CD4-positive, alpha-beta T cell (primary cell): ENCODE measurements around the gene RNASEH1. TPM values are rescaled to one million over a fixed set of nuclear protein-coding genes. Genes with fewer than 3 reads are reported as not detected.

Experiments
- ATAC-seq: fragments of 200-7000 bp; cut with Tn5 transposase; one replicate; pipeline ENCODE4 v1.10.0; 2022; ENCODE audit warnings: mild to moderate bottlenecking; ENCODE audit not compliant: poor library complexity
- CTCF ChIA-PET: fragments of 350-600 bp; sonication (Branson Sonifier 250); formaldehyde crosslinking; loops from one replicate; lab custom pipeline; 2021; ENCODE audit warnings: antibody characterized with exemption, inconsistent platforms; lab: Charles Lee
- POLR2A ChIA-PET: fragments of 350-600 bp; sonication (Branson Sonifier 250); formaldehyde crosslinking; loops from one replicate; lab custom pipeline; 2021; ENCODE audit warnings: antibody characterized with exemption, inconsistent platforms; lab: Charles Lee
- DNase-seq, 14 experiments: peaks; one replicate each; pipeline ENCODE4 v3.0.0-alpha.2; 2013 to 2020; ENCODE audit warnings: mixed read lengths in 2 of 14
- H3K27ac ChIP-seq, 2 donors: one replicate each; pipeline versions ENCODE4 v1.5.1 to v1.7.0; 2013; ENCODE audit warnings: low read length in 2 of 2, low read depth in 1 of 2, mild to moderate bottlenecking in 1 of 2
- H3K27me3 ChIP-seq, 2 experiments: 1 replicate in 1 of 2; 2 replicates in 1 of 2; pipeline versions ENCODE4 v1.6.1 to v1.7.0; 2013; ENCODE audit warnings: low read length in 2 of 2, control low read depth in 1 of 2, mild to moderate bottlenecking in 1 of 2, moderate library complexity in 1 of 2; ENCODE audit not compliant: insufficient read depth in 2 of 2, control insufficient read depth in 1 of 2
- H3K36me3 ChIP-seq: one replicate; pipeline ENCODE4 v1.6.1; 2013; ENCODE audit warnings: low read length, control low read depth; ENCODE audit not compliant: insufficient read depth
- H3K4me1 ChIP-seq: one replicate; pipeline ENCODE4 v1.6.1; 2013; ENCODE audit warnings: low read length, control low read depth; ENCODE audit not compliant: insufficient read depth
- H3K4me3 ChIP-seq: one replicate; pipeline ENCODE4 v1.5.1; 2013; ENCODE audit warnings: mild to moderate bottlenecking, low read length, moderate library complexity
- H3K9me3 ChIP-seq, 2 experiments: 1 replicate in 1 of 2; 2 replicates in 1 of 2; pipeline versions ENCODE4 v1.6.1 to v1.7.0; 2013; ENCODE audit warnings: low read length in 2 of 2, mild to moderate bottlenecking in 2 of 2, control low read depth in 1 of 2, moderate library complexity in 1 of 2; ENCODE audit not compliant: control insufficient read depth in 1 of 2, insufficient read depth in 1 of 2
- H3K27ac Mint-ChIP-seq: one replicate; pipeline ENCODE4 v1.8.0; 2020; ENCODE audit warnings: mixed read lengths
- H3K27me3 Mint-ChIP-seq: one replicate; pipeline ENCODE4 v1.8.0; 2021; ENCODE audit warnings: mixed read lengths
- H3K36me3 Mint-ChIP-seq: one replicate; pipeline ENCODE4 v1.8.0; 2021; ENCODE audit warnings: low read depth, mixed read lengths
- H3K4me1 Mint-ChIP-seq: one replicate; pipeline ENCODE4 v1.8.0; 2021; ENCODE audit warnings: low read depth, mixed read lengths
- H3K4me3 Mint-ChIP-seq: one replicate; pipeline ENCODE4 v1.8.0; 2020; ENCODE audit warnings: mild to moderate bottlenecking, mixed read lengths
- H3K9me3 Mint-ChIP-seq: one replicate; pipeline ENCODE4 v1.8.0; 2020; ENCODE audit warnings: mixed read lengths
- intact Hi-C, 2 experiments: fragments of 100-400 bp; cut with DNase I in 1 of 2; cut with micrococcal nuclease in 1 of 2; formaldehyde crosslinking; loops; one replicate each; pipeline versions ENCODE4 v1.15.1 to v1.9.0; 2023 to 2025; cut with DNase I, micrococcal nuclease
- total RNA-seq, 174 experiments: library from RNA in 2 of 174; stranded (reverse) in 2 of 174; gene quantifications; one replicate each; pipeline ENCODE4 v1.2.3 and lab custom pipeline; 2021 to 2026
- TF ChIP-seq, protein P1 (sequence below): fragments of 200-600 bp; IDR thresholded peaks from one replicate; pipeline ENCODE4 v1.8.0; 2022; ENCODE audit warnings: antibody characterized with exemption, mild to moderate bottlenecking

RNASEH1 gene
- total RNA-seq, 2 experiments from 2014 or later, result 31.5 to 31.9 TPM

GRCh38 chr2:3563521-3563976, 5.4 kb upstream of the RNASEH1 start:
- Histone ChIP-seq H3K36me3 (no peaks in the 10 kb centered on the region), H3K27me3 (no peaks in the 10 kb centered on the region), H3K27ac (no peak overlapping the region), H3K4me1 (peaks cover 9% of the 10 kb centered on the region), H3K9me3 (no peaks in the 10 kb centered on the region), H3K4me3 (no peak overlapping the region)
- ATAC-seq, result no peak
- Mint-ChIP-seq H3K4me3 (no peak overlapping the region), H3K36me3 (peaks cover 11% of the 10 kb centered on the region), H3K9me3 (no peaks in the 10 kb centered on the region), H3K4me1 (peaks cover 9% of the 10 kb centered on the region), H3K27me3 (no peaks in the 10 kb centered on the region), H3K27ac (no peak overlapping the region)
- TF ChIP-seq, protein P1, sequence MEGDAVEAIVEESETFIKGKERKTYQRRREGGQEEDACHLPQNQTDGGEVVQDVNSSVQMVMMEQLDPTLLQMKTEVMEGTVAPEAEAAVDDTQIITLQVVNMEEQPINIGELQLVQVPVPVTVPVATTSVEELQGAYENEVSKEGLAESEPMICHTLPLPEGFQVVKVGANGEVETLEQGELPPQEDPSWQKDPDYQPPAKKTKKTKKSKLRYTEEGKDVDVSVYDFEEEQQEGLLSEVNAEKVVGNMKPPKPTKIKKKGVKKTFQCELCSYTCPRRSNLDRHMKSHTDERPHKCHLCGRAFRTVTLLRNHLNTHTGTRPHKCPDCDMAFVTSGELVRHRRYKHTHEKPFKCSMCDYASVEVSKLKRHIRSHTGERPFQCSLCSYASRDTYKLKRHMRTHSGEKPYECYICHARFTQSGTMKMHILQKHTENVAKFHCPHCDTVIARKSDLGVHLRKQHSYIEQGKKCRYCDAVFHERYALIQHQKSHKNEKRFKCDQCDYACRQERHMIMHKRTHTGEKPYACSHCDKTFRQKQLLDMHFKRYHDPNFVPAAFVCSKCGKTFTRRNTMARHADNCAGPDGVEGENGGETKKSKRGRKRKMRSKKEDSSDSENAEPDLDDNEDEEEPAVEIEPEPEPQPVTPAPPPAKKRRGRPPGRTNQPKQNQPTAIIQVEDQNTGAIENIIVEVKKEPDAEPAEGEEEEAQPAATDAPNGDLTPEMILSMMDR, result no peak
- POLR2A ChIA-PET, result no interaction called here
- no peak for DNase-seq
- intact Hi-C loops, result no loop called here
- CTCF ChIA-PET, result no interaction called here

DNA sequence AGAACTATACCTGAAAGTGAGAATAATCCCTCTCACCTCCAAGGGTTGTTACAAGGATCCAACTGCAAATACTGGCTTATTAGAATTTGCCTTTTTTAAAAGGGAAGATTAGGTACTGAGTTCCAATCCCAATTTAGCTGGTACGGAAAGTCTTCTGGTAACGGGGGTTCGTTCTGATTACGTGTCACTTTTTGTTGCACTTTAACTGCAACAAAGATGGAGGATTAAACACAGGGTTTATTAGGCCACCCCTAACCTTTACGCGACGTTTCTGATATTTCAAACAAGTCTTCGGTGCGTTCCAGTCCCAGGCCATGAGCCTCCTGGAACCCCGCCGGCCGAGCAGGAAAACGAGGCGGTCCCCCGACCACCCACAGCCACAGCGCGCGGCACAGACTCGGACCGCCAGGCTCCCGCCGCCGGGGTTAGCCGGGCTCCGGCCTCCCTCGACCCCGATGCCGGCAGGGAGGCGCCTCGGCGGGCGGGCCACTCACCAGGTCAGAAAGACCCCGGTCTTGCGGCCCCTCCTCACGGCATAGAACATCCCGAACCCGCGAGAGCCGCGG, 411 bp downstream of the RNASEH1 start:
- peak overlapping the region; percentile 83 for H3K4me3 ChIP-seq
- TF ChIP-seq, protein P1, result no peak
- CTCF ChIA-PET, result no interaction called here

GRCh38 chr2:3553946-3554345, 4.2 kb downstream of the RNASEH1 start:
- H3K27ac ChIP-seq, result no peak overlapping the region
- Mint-ChIP-seq H3K27me3 (no peaks in the 10 kb centered on the region), H3K36me3 (peaks cover 89% of the 10 kb centered on the region), H3K9me3 (no peaks in the 10 kb centered on the region), H3K4me1 (peaks cover 45% of the 10 kb centered on the region), H3K4me3 (no peak overlapping the region), H3K27ac (no peak overlapping the region)
- TF ChIP-seq, protein P1, result no peak
- intact Hi-C loops, result no loop called here
- no peak for ATAC-seq
- DNase-seq, result no peak
- CTCF ChIA-PET, result no interaction called here
- no peaks in the 10 kb centered on the region for H3K27me3 ChIP-seq
- no peak overlapping the region for H3K4me3 ChIP-seq
- POLR2A ChIA-PET, result interaction anchor here (1.9 kb wide), 1 partner anchor 35 kb away, joined by 8 read pairs; the partner anchor contains the start of gene ADI1
- H3K4me1 ChIP-seq, result peaks cover 17% of the 10 kb centered on the region
- H3K9me3 ChIP-seq, result no peaks in the 10 kb centered on the region
- H3K36me3 ChIP-seq, result peaks cover 63% of the 10 kb centered on the region

More for the DNA sequence above, 411 bp downstream of the RNASEH1 start:
- POLR2A ChIA-PET, result interaction anchor here (0.7 to 3.1 kb wide), 12 partner anchors 8 to 179 kb away, joined by 3 to 56 read pairs (median 6); partner anchors contain the start of genes ADI1, EIPR1, RPS7 and TRAPPC12
- Mint-ChIP-seq H3K9me3 (no peaks in the 10 kb centered on the region), H3K4me3 (peak overlapping the region; percentile 96), H3K36me3 (peaks cover 58% of the 10 kb centered on the region), H3K4me1 (peaks cover 47% of the 10 kb centered on the region), H3K27ac (peak overlapping the region; percentile 96), H3K27me3 (no peaks in the 10 kb centered on the region)
- H3K27ac ChIP-seq, result peak overlapping the region; percentile 92 to 93
- H3K9me3 ChIP-seq, result no peaks in the 10 kb centered on the region
- peak; percentile 9 for ATAC-seq
- H3K27me3 ChIP-seq, result no peaks in the 10 kb centered on the region
- intact Hi-C loops, result loop anchor here (1.0 to 5.0 kb wide), 6 partner anchors 18 to 180 kb away; partner anchors contain the start of genes RPS7 (in 2 of the 2), TRAPPC12 (in 2 of the 2), ADI1 (in 1 of the 2) and EIPR1 (in 1 of the 2)
- H3K36me3 ChIP-seq, result peaks cover 30% of the 10 kb centered on the region
- no peak for DNase-seq
- peaks cover 22% of the 10 kb centered on the region for H3K4me1 ChIP-seq
